Subcutaneous adipose tissue (tissue), 4 donors: ENCODE measurements around the gene CHCHD3. TPM values are rescaled to one million over a fixed set of nuclear protein-coding genes. Genes with fewer than 3 reads are reported as not detected.

Source experiments
- total RNA-seq, 4 donors: library from RNA; depleted of rRNA; stranded (reverse); fragments of >200 nt; gene quantifications; one replicate each; pipeline ENCODE4 v1.1.0, GENCODE V29; 2016
- TF ChIP-seq, protein P1 (sequence below): fragments of 450-650 bp; IDR thresholded peaks from one replicate; pipeline ENCODE4 v1.5.1; 2016; ENCODE audit warnings: low read depth, mild to moderate bottlenecking, control low read depth, antibody characterized with exemption, moderate library complexity

CHCHD3 gene
- total RNA-seq, 4 donors from 2014 or later, result 44.9 to 69.7 (median 55.8) TPM

DNA sequence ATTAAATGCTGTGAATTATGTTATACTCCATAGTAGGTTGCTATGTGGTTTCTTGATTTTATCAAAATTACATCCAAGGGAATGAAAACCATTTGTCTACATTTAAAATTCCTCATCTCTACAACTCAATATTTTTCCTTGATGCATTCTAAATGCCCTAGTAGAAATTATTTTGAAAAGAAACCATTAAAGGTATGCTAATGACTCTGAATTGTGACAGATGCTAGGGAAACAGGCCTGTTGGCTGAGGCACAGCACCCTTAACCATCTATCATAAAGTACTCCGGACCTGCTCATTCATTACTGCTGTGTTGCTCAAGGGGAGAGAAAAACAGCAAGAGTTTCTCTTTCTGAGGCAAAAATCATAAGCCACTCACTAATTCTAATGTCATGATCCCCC lies 131.2 kb downstream of the CHCHD3 start:
- TF ChIP-seq, protein P1, sequence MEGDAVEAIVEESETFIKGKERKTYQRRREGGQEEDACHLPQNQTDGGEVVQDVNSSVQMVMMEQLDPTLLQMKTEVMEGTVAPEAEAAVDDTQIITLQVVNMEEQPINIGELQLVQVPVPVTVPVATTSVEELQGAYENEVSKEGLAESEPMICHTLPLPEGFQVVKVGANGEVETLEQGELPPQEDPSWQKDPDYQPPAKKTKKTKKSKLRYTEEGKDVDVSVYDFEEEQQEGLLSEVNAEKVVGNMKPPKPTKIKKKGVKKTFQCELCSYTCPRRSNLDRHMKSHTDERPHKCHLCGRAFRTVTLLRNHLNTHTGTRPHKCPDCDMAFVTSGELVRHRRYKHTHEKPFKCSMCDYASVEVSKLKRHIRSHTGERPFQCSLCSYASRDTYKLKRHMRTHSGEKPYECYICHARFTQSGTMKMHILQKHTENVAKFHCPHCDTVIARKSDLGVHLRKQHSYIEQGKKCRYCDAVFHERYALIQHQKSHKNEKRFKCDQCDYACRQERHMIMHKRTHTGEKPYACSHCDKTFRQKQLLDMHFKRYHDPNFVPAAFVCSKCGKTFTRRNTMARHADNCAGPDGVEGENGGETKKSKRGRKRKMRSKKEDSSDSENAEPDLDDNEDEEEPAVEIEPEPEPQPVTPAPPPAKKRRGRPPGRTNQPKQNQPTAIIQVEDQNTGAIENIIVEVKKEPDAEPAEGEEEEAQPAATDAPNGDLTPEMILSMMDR, result no peak

DNA sequence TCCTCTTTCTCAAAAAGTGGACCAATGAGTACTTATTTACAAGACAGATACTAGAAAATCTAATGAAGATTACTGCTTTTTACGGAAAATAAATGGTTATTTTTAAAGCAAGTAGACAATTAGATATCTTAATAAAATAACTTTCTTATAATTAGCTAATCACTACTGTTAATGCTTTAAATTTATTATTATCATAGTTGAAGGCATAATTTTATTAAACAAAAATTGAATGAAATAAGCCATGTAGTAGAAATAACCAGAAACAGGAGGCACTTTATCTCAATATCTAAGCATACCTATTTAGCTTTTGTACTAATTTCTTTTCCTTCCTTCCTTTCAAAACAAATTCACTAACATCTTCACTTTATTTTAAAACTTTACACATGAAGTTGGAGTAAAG lies 134.9 kb downstream of the CHCHD3 start:
- TF ChIP-seq, protein P1, result no peak

DNA sequence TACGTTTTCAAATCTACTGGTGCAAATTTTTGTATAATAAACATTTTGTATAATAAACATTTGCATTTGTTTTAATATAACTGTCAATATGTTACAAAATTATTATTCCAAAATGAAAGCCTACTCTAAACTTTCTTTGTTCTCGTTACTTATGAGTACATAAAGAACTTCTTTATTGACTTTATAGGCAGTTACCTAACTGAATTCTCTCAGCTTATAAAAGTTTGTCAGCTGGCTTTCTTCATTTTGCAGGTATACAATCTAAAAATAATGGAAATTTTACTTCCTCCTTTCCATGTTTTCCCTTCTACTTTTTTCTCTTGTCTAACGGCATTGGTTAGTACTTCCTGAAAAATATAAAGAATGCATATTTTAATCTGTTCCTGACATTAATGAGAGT lies 137.1 kb downstream of the CHCHD3 start:
- TF ChIP-seq, protein P1, result no peak

DNA sequence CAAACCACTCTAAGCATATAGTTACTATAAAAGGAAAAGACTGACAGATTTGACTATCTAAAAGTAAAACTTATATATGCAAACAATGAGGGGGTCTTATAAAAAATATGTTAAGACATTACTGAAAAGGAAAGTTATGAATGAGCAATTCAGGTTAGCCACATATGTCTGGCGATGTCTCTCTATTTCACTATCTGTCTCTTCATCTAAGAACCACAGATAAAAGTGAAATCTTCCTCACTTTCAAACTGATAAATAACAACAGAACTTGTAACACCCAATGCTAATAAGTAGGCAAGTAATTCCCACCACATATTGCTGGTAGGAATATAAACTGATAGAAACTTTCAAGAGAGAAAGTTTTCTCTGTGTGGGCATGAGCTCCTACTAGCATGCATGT lies 138.2 kb downstream of the CHCHD3 start:
- TF ChIP-seq, protein P1, result no peak

DNA sequence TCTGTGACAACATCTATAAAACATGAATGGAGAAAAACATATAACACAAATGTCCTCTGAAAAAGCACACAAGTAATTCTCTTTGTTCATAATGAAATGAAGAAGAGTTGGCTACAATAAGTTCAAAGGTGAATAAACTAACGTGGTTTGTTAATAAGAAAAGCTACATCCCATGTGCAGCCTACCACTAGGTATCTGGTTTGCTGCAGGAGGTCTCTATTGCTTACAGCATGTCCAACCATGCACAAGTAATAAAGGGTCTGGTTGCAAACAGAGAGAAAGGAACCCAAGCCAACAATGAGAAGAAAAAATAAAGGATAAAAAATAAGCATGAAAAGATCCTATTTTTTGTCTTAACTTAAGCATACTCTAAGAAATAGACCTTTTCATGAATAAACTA lies 139.2 kb downstream of the CHCHD3 start:
- TF ChIP-seq, protein P1, result no peak

DNA sequence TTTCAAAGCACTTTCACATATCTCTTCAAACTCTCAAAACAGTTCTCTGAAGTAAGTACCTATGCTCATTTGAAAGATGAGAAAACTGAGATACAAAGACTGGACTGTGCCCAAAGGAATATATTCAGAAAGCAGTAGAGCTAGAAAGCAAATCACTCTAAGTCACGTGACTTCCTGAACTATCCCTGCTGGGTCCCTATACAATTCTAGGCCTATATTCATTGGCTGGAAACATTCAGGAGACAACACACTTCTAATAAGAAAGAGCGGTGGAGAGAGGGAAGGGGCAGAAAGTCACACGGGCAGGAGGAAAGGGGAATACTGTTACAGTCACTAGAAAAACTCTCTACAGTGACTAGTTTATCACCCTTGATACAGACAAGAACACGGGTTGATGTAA lies 140.0 kb downstream of the CHCHD3 start:
- TF ChIP-seq, protein P1, result no peak

DNA sequence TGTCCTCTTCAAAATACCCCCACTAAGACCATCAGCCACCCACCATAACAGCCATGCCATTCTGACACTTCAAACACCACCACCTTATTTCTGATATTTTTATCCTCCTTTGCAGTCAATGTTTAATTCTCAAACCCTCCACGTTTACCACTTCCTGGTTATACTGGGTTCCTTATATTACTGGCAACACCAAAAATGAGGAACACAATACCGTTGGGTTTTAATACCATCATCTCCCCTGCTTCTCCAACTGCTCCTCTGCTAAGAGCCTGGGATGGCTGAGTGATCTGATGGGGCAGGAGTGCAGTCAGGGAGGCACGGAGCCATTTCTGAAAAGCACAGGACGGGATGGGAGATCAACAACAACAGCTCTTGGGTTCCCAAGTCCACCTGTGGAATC lies 140.5 kb downstream of the CHCHD3 start:
- TF ChIP-seq, protein P1, result no peak
